GM21526 (cell line): ENCODE data around the gene LDLRAD4.

ENCODE experiments used
- ATAC-seq: cut with Tn5 transposase; IDR thresholded peaks from one replicate; pipeline ENCODE4 v1.9.1; 2021; ENCODE audit warnings: moderate library complexity; ENCODE audit not compliant: unreplicated experiment, low FRiP score

Gene LDLRAD4

GRCh38 chr18:13379062-13379865 lies 160.7 kb downstream of the LDLRAD4 start:
- no peak for ATAC-seq

GRCh38 chr18:13379930-13380690 lies 161.6 kb downstream of the LDLRAD4 start:
- no peak for ATAC-seq

- no peak for ATAC-seq
These were observed 162.1 kb downstream of the LDLRAD4 start for GRCh38 chr18:13380691-13381070.

- no peak for ATAC-seq
These were observed 162.8 kb downstream of the LDLRAD4 start for GRCh38 chr18:13381331-13381730.

GRCh38 chr18:13381944-13382365 lies 163.4 kb downstream of the LDLRAD4 start:
- ATAC-seq = no peak

- ATAC-seq = no peak
These were observed 163.9 kb downstream of the LDLRAD4 start for GRCh38 chr18:13382366-13382953.

GRCh38 chr18:13382954-13383827 lies 164.6 kb downstream of the LDLRAD4 start:
- no peak for ATAC-seq

- ATAC-seq = no peak
These were observed 168.6 kb downstream of the LDLRAD4 start for GRCh38 chr18:13386891-13387801.

GRCh38 chr18:13387855-13388548 lies 169.4 kb downstream of the LDLRAD4 start:
- ATAC-seq = no peak

GRCh38 chr18:13388586-13389490 lies 170.3 kb downstream of the LDLRAD4 start:
- ATAC-seq = no peak

GRCh38 chr18:13389491-13390131 lies 171.1 kb downstream of the LDLRAD4 start:
- ATAC-seq = no peak

- ATAC-seq = no peak
These were observed 171.6 kb downstream of the LDLRAD4 start for GRCh38 chr18:13390196-13390595.

- no peak for ATAC-seq
These were observed 172.2 kb downstream of the LDLRAD4 start for GRCh38 chr18:13390711-13391110.

- ATAC-seq = no peak
These were observed 173.6 kb downstream of the LDLRAD4 start for GRCh38 chr18:13392029-13392750.

GRCh38 chr18:13392899-13393298 lies 174.3 kb downstream of the LDLRAD4 start:
- no peak for ATAC-seq

- no peak for ATAC-seq
These were observed 174.8 kb downstream of the LDLRAD4 start for GRCh38 chr18:13393338-13393737.

GRCh38 chr18:13394801-13395200 lies 176.2 kb downstream of the LDLRAD4 start:
- no peak for ATAC-seq
